NCI-H510A treated with DMSO at 0.1 percent for 48 hours (cell line): ENCODE results near the gene FOXN1.

Experiments
- DNase-seq: peaks from one replicate; lab custom pipeline; 2025; lab: John Stamatoyannopoulos, UW

FOXN1 gene

GRCh38 chr17:28547623-28548416, 41.7 kb downstream of the FOXN1 start:
- peak; percentile 75 for DNase-seq

- no peak for DNase-seq
These were observed 42.4 kb downstream of the FOXN1 start for GRCh38 chr17:28548417-28549130.

- no peak for DNase-seq
These were observed 43.3 kb downstream of the FOXN1 start for GRCh38 chr17:28549236-28550132.

- DNase-seq = no peak
These were observed 44.7 kb downstream of the FOXN1 start for GRCh38 chr17:28550858-28551257.

GRCh38 chr17:28551421-28552175, 45.5 kb downstream of the FOXN1 start:
- peak; percentile 28 for DNase-seq

GRCh38 chr17:28552176-28552999, 46.2 kb downstream of the FOXN1 start, which contains the start of gene UNC119:
TSS of gene UNC119 (minus strand) at chr17:28552624. CDS start at chr17:28552557, 67 bp downstream.
- peak; percentile 65 for DNase-seq

GRCh38 chr17:28553000-28553505, 46.9 kb downstream of the FOXN1 start:
- DNase-seq = no peak

- DNase-seq = no peak
These were observed 48.4 kb downstream of the FOXN1 start for GRCh38 chr17:28554565-28554964.

GRCh38 chr17:28555022-28555421, 48.9 kb downstream of the FOXN1 start:
- no peak for DNase-seq

GRCh38 chr17:28563475-28563874, 57.3 kb downstream of the FOXN1 start:
- no peak for DNase-seq

GRCh38 chr17:28567604-28568003, 61.5 kb downstream of the FOXN1 start:
- no peak for DNase-seq

GRCh38 chr17:28569446-28569845, 63.3 kb downstream of the FOXN1 start:
- no peak for DNase-seq

GRCh38 chr17:28570716-28571360, 64.7 kb downstream of the FOXN1 start:
- DNase-seq = peak; percentile 46

- peak; percentile 82 for DNase-seq
These were observed 65.4 kb downstream of the FOXN1 start, which contains the start of gene PIGS for GRCh38 chr17:28571361-28572122. TSS of gene PIGS (minus strand) at chr17:28571524. CDS start at chr17:28571496, 28 bp downstream.

GRCh38 chr17:28572259-28573039, 66.3 kb downstream of the FOXN1 start:
- no peak for DNase-seq

- DNase-seq = no peak
These were observed 66.9 kb downstream of the FOXN1 start for GRCh38 chr17:28573040-28573380.

- DNase-seq = no peak
These were observed 67.4 kb downstream of the FOXN1 start for GRCh38 chr17:28573521-28573920.

GRCh38 chr17:28573966-28574480, 67.9 kb downstream of the FOXN1 start:
- no peak for DNase-seq
